ENCODE results near the gene XRCC4.
A peak's percentile ranks its signal among the peaks of the same experiment; 100 is the strongest.
"Not testable (repeated sequence)": the region's sequence is repeated elsewhere in the genome, so short reads cannot be mapped to it uniquely, and the experiment has no call there.

The XRCC4 gene

DNA sequence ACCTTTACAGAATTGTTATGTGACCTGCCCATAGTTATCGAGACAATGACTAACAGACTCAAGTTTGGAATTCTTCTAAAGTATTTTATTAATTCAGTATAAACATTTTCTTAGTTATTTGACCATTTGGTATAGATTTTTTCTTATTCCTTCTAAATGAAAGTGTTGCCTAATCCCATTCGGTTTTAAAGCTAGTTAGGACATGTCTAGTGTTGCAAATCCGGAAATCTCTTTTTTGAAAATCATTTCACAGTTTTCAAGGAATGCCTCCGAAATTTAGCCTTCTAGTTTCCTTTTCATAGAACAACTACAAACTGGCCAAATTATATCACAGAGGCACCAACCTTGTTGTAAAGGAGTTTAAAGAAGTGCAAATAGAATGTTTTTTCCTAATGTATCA, 171.8 kb downstream of the XRCC4 start:
- TF ChIP-seq FOXA1 (IDR thresholded peaks at IDR 0.05) (no peak), L3MBTL2 (conservative IDR thresholded peaks at IDR 0.05) (no peak), ZNF384 (IDR thresholded peaks at IDR 0.05) (no peak), FOXK2 (IDR thresholded peaks at IDR 0.05) (no peak), ARNT (IDR thresholded peaks at IDR 0.05) (no peak), LEF1 (IDR thresholded peaks at IDR 0.05; ENCODE audit: borderline replicate concordance) (no peak), BHLHE40 (IDR thresholded peaks at IDR 0.05; ENCODE audit: borderline replicate concordance) (no peak), SUZ12 (IDR thresholded peaks at IDR 0.05) (no peak)
- TF ChIP-seq, protein P1, sequence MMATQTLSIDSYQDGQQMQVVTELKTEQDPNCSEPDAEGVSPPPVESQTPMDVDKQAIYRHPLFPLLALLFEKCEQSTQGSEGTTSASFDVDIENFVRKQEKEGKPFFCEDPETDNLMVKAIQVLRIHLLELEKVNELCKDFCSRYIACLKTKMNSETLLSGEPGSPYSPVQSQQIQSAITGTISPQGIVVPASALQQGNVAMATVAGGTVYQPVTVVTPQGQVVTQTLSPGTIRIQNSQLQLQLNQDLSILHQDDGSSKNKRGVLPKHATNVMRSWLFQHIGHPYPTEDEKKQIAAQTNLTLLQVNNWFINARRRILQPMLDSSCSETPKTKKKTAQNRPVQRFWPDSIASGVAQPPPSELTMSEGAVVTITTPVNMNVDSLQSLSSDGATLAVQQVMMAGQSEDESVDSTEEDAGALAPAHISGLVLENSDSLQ (IDR thresholded peaks at IDR 0.05): no peak
- ChIA-PET CTCF (no interaction called here), POLR2A (interaction anchor here (1.3 kb wide), 1 partner anchor 222 kb away, joined by 3 read pairs; the partner anchor contains the start of gene VCAN)
- no peak for DNase-seq (ENCODE audit: extremely low spot score)

DNA sequence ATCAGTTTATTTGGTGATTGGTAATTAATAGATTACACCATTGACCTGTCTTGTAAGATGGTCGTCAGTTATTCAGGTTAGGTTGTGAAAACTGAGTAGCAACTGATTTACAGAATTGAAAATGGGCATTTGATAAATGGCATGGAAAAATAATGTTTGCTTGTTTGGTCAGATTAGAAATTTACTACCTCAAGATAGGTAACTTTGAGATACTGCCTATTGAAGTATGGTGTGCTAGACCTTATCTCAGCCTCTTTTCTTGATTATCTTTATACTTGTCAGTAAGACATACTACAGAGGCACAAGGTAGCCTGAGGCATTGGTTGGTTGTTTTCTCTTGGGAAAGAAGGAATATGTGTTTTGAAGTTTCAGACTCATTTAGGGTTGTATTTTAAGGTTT, 174.5 kb downstream of the XRCC4 start:
- no peak for TF ChIP-seq BHLHE40 (IDR thresholded peaks at IDR 0.05; ENCODE audit: borderline replicate concordance)
- TF ChIP-seq, protein P1 (IDR thresholded peaks at IDR 0.05): peak; percentile 59
- TF ChIP-seq ARNT (IDR thresholded peaks at IDR 0.05): no peak

DNA sequence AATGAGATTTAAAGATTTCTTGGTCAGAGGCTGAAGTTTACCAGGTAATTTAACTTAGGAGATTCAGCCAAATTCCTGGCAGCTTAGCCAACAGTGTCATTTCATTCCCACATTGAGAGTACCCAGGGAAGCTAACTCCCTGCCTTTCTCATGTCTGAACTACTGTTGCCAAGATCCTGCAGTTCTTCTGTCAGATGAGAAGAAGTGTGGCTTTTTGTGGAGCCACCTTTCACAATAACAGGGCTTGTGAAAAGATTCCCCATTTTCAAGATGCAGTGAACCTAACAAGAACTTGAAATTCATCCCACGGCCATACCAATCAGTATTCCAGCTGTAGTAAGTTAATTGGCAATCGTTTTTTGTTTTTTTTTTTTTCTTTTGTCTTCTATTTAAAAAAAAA, 176.4 kb downstream of the XRCC4 start:
- CTCF ChIA-PET: no interaction called here
- TF ChIP-seq ELF4 (IDR thresholded peaks at IDR 0.05) (no peak), ARNT (IDR thresholded peaks at IDR 0.05) (no peak), SP1 (IDR thresholded peaks at IDR 0.05) (no peak), L3MBTL2 (conservative IDR thresholded peaks at IDR 0.05) (no peak), SUZ12 (IDR thresholded peaks at IDR 0.05) (no peak), ZNF384 (IDR thresholded peaks at IDR 0.05) (no peak), LEF1 (IDR thresholded peaks at IDR 0.05; ENCODE audit: borderline replicate concordance) (no peak), FOXM1 (IDR thresholded peaks at IDR 0.05; ENCODE audit: borderline replicate concordance) (no peak), FOXK2 (IDR thresholded peaks at IDR 0.05) (no peak), NFRKB (IDR thresholded peaks at IDR 0.05) (no peak), CTBP1 (IDR thresholded peaks at IDR 0.05; ENCODE audit: borderline replicate concordance) (no peak), FOXA1 (IDR thresholded peaks at IDR 0.05) (no peak)
- POLR2A ChIA-PET: no interaction called here
- DNase-seq (ENCODE audit: extremely low spot score): no peak

More for the DNA sequence above, 174.5 kb downstream of the XRCC4 start:
- ChIA-PET POLR2A (no interaction called here), CTCF (interaction anchor here (0.5 to 0.6 kb wide), 3 partner anchors 21 to 1059 kb away, joined by 3 read pairs; no protein-coding TSS in a partner anchor)
- DNase-seq (ENCODE audit: extremely low spot score): peak; percentile 8

DNA sequence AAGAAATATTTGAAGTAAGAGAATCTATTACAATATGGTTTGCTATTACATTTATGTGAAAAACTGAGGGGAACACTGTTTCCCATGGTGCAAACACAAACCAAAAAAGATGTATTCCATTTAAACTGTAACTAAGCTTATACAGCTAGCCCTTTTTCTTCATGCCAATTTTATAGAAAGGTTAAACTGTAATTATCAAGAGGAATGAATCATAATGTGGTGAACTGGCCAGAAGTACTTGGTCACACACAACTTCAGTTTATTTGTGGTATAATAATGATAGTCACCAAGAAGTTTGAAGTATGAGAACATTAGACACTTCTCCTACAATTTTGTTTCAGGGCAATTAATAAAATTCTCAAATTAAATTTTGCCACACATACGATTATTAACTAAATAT, 177.9 kb downstream of the XRCC4 start:
- POLR2A ChIA-PET: interaction anchor here (1.0 kb wide), 1 partner anchor 218 kb away, joined by 3 read pairs; no protein-coding TSS in a partner anchor
- CTCF ChIA-PET: no interaction called here
- no peak for DNase-seq (ENCODE audit: extremely low spot score)
- TF ChIP-seq L3MBTL2 (conservative IDR thresholded peaks at IDR 0.05) (no peak), LEF1 (IDR thresholded peaks at IDR 0.05; ENCODE audit: borderline replicate concordance) (no peak), ELF4 (IDR thresholded peaks at IDR 0.05) (no peak), FOXM1 (IDR thresholded peaks at IDR 0.05; ENCODE audit: borderline replicate concordance) (no peak), NFRKB (IDR thresholded peaks at IDR 0.05) (no peak), SUZ12 (IDR thresholded peaks at IDR 0.05) (no peak), FOXK2 (IDR thresholded peaks at IDR 0.05) (no peak), FOXA1 (IDR thresholded peaks at IDR 0.05) (no peak), BHLHE40 (IDR thresholded peaks at IDR 0.05; ENCODE audit: borderline replicate concordance) (no peak)

DNA sequence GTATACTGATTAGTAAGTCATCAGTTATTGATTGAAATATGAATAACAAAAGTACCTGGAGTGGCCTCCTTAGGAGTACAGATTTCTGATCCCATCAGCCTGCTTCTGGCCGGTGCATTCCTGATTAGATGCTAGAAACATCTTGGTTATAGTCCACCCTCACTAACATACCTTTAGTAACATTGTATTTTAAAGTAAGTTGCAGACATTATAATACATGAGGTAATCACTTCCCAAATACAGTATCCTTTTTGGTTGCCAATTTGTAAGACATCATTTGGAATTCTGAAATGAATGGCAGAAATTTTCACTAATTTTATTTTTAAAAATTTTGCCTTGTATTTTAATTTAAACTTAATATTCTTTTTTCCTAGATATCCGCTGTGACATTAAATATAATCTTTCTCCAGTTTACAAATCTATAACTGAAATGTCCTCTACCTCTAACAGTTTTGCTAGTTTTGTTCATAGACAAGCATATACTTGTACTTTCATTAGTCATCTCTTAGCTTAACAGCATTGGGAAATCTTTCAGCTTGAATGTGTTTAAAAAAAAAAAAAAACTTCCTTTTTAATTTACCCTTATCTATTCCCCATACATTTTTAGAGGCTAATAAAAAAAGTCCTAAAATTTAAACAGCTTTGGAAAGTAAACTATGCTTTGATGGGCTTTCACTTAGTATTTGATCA, 178.9 kb downstream of the XRCC4 start:
- no peak for DNase-seq (ENCODE audit: extremely low spot score)
- ChIA-PET CTCF (no interaction called here), POLR2A (interaction anchor here (1.0 kb wide), 1 partner anchor 217 kb away, joined by 3 read pairs; no protein-coding TSS in a partner anchor)
- no peak for TF ChIP-seq HDGF (IDR thresholded peaks at IDR 0.05; ENCODE audit: borderline replicate concordance)
- no peak for TF ChIP-seq SP1 (IDR thresholded peaks at IDR 0.05)

DNA sequence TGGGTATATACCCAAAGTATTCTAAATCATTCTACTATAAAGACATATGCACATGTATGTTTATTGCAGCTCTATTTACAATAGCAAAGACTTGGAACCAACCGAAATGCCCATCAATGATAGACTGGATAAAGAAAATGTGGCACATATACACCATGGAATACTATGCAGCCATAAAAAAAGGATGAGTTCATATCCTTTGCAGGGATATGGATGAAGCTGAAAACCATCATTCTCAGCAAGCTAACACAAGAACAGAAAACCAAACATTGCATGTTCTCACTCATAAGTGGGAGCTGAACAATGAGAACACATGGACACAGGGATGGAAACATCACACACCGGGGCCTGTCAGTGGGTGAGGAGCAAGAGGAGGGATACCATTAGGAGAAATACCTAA, 180.3 kb downstream of the XRCC4 start:
- POLR2A ChIA-PET; DNase-seq (ENCODE audit: extremely low spot score); CTCF ChIA-PET: not testable (repeated sequence)

DNA sequence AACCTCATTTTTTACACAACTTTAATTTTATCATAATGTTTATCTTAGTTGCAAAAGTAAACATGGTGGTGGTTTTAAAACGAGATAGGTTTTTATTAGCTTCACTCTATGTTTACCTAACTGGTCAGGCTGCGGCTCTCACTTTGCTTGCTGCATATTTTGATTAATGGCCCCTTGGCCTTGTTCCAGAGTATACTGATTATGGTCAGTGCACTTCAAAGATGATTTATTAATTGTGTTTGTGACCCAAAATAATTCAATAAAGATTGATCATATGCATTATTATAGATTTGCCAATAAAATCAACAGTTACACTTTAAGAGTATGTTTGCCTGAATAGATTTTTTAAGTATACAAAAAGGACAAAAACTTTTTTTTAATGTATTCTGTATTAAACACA, 188.0 kb downstream of the XRCC4 start:
- TF ChIP-seq FOXA1 (IDR thresholded peaks at IDR 0.05): peak; percentile 99
- no peak for TF ChIP-seq HDGF (IDR thresholded peaks at IDR 0.05; ENCODE audit: borderline replicate concordance)
- peak; percentile 31; the same call in 1 of the 2 replicates for TF ChIP-seq ZNF384 (IDR thresholded peaks at IDR 0.05)
- TF ChIP-seq CTBP1 (IDR thresholded peaks at IDR 0.05; ENCODE audit: borderline replicate concordance): peak; percentile 85
- TF ChIP-seq BHLHE40 (IDR thresholded peaks at IDR 0.05; ENCODE audit: borderline replicate concordance): no peak
- TF ChIP-seq FOXK2 (IDR thresholded peaks at IDR 0.05): peak; percentile 78
- TF ChIP-seq, protein P1 (IDR thresholded peaks at IDR 0.05): peak; percentile 96
- POLR2A ChIA-PET: no interaction called here
- CTCF ChIA-PET: no interaction called here
- peak; percentile 52 for DNase-seq (ENCODE audit: extremely low spot score)
